Measurements from ENCODE around the gene ARHGEF2.

ARHGEF2 gene

GRCh38 chr1:155918660-155919059 lies 59.7 kb downstream of the ARHGEF2 start:
- Histone ChIP-seq H3K4me3 (ENCODE audit: low read length) (no peak overlapping the region), H3K27me3 (ENCODE audit: control insufficient read depth, insufficient read depth, low read length) (no peaks in the 10 kb centered on the region), H3K9ac (ENCODE audit: low read depth, low read length) (no peak overlapping the region), H3K4me2 (ENCODE audit: low read length) (no peak overlapping the region), H3K36me3 (ENCODE audit: insufficient read depth, low read length) (peaks cover 87% of the 10 kb centered on the region), H3K4me1 (ENCODE audit: control insufficient read depth, insufficient read depth, low read length) (no peaks in the 10 kb centered on the region), H3K9me3 (replicated peaks; ENCODE audit: low read length) (no peaks in the 10 kb centered on the region)

GRCh38 chr1:155913969-155914757 lies 64.2 kb downstream of the ARHGEF2 start:
- peaks cover 16% of the 10 kb centered on the region for H3K4me1 ChIP-seq (ENCODE audit: control insufficient read depth, insufficient read depth, low read length)
- H3K9me3 ChIP-seq (replicated peaks; ENCODE audit: low read length) = no peaks in the 10 kb centered on the region
- H3K36me3 ChIP-seq (ENCODE audit: insufficient read depth, low read length) = peaks cover 75% of the 10 kb centered on the region
- H3K27me3 ChIP-seq (ENCODE audit: control insufficient read depth, insufficient read depth, low read length) = no peaks in the 10 kb centered on the region
- no peak overlapping the region for H3K4me3 ChIP-seq (ENCODE audit: low read length)
- H3K4me2 ChIP-seq (ENCODE audit: low read length) = no peak overlapping the region
- peak overlapping the region; percentile 20 for H3K9ac ChIP-seq (ENCODE audit: low read depth, low read length)

- Histone ChIP-seq H3K9me3 (replicated peaks; ENCODE audit: low read length) (no peaks in the 10 kb centered on the region), H3K4me2 (ENCODE audit: low read length) (peak overlapping the region; percentile 90), H3K9ac (ENCODE audit: low read depth, low read length) (peak overlapping the region; percentile 89), H3K27me3 (ENCODE audit: control insufficient read depth, insufficient read depth, low read length) (no peaks in the 10 kb centered on the region), H3K36me3 (ENCODE audit: insufficient read depth, low read length) (peaks cover 67% of the 10 kb centered on the region), H3K4me1 (ENCODE audit: control insufficient read depth, insufficient read depth, low read length) (peaks cover 16% of the 10 kb centered on the region), H3K4me3 (ENCODE audit: low read length) (no peak overlapping the region)
These were observed 66.3 kb downstream of the ARHGEF2 start for GRCh38 chr1:155912056-155912536.

GRCh38 chr1:155911156-155912055 lies 66.9 kb downstream of the ARHGEF2 start, which contains the start of gene RIT1:
RIT1 (minus strand) TSS chr1:155911349; CDS start chr1:155910761, 588 bp downstream.
- peak within 1 kb of the TSS; percentile 90 for H3K4me2 ChIP-seq (ENCODE audit: low read length)
- H3K4me3 ChIP-seq (ENCODE audit: low read length) = peak within 1 kb of the TSS; percentile 83
- H3K4me1 ChIP-seq (ENCODE audit: control insufficient read depth, insufficient read depth, low read length) = peaks cover 16% of the 10 kb centered on the region
- H3K9ac ChIP-seq (ENCODE audit: low read depth, low read length) = peak within 1 kb of the TSS; percentile 89
- H3K9me3 ChIP-seq (replicated peaks; ENCODE audit: low read length) = no peaks in the 10 kb centered on the region
- peaks cover 66% of the 10 kb centered on the region for H3K36me3 ChIP-seq (ENCODE audit: insufficient read depth, low read length)
- no peaks in the 10 kb centered on the region for H3K27me3 ChIP-seq (ENCODE audit: control insufficient read depth, insufficient read depth, low read length)

GRCh38 chr1:155910621-155911121 lies 67.7 kb downstream of the ARHGEF2 start:
- Histone ChIP-seq H3K4me2 (ENCODE audit: low read length) (peak overlapping the region; percentile 90), H3K27me3 (ENCODE audit: control insufficient read depth, insufficient read depth, low read length) (no peaks in the 10 kb centered on the region), H3K9me3 (replicated peaks; ENCODE audit: low read length) (no peaks in the 10 kb centered on the region), H3K9ac (ENCODE audit: low read depth, low read length) (peak overlapping the region; percentile 89), H3K4me3 (ENCODE audit: low read length) (peak overlapping the region; percentile 83), H3K36me3 (ENCODE audit: insufficient read depth, low read length) (peaks cover 65% of the 10 kb centered on the region), H3K4me1 (ENCODE audit: control insufficient read depth, insufficient read depth, low read length) (peaks cover 16% of the 10 kb centered on the region)

- peaks cover 65% of the 10 kb centered on the region for H3K36me3 ChIP-seq (ENCODE audit: insufficient read depth, low read length)
- H3K9ac ChIP-seq (ENCODE audit: low read depth, low read length) = peak overlapping the region; percentile 89
- H3K9me3 ChIP-seq (replicated peaks; ENCODE audit: low read length) = no peaks in the 10 kb centered on the region
These were observed 68.5 kb downstream of the ARHGEF2 start for GRCh38 chr1:155909894-155910293.

GRCh38 chr1:155904261-155904660 lies 74.1 kb downstream of the ARHGEF2 start:
- Histone ChIP-seq H3K4me2 (ENCODE audit: low read length) (no peak overlapping the region), H3K4me1 (ENCODE audit: control insufficient read depth, insufficient read depth, low read length) (no peaks in the 10 kb centered on the region), H3K4me3 (ENCODE audit: low read length) (no peak overlapping the region), H3K27me3 (ENCODE audit: control insufficient read depth, insufficient read depth, low read length) (no peaks in the 10 kb centered on the region), H3K36me3 (ENCODE audit: insufficient read depth, low read length) (peaks cover 67% of the 10 kb centered on the region), H3K9me3 (replicated peaks; ENCODE audit: low read length) (no peaks in the 10 kb centered on the region), H3K9ac (ENCODE audit: low read depth, low read length) (no peak overlapping the region)

More at GRCh38 chr1:155909894-155910293, 68.5 kb downstream of the ARHGEF2 start:
- Histone ChIP-seq H3K4me1 (ENCODE audit: control insufficient read depth, insufficient read depth, low read length) (peaks cover 16% of the 10 kb centered on the region), H3K4me2 (ENCODE audit: low read length) (peak overlapping the region; percentile 90), H3K4me3 (ENCODE audit: low read length) (peak overlapping the region; percentile 83), H3K27me3 (ENCODE audit: control insufficient read depth, insufficient read depth, low read length) (no peaks in the 10 kb centered on the region)

- H3K9ac ChIP-seq (ENCODE audit: low read depth, low read length) = no peak overlapping the region
- no peak overlapping the region for H3K4me3 ChIP-seq (ENCODE audit: low read length)
- H3K4me2 ChIP-seq (ENCODE audit: low read length) = no peak overlapping the region
- no peaks in the 10 kb centered on the region for H3K9me3 ChIP-seq (replicated peaks; ENCODE audit: low read length)
- peaks cover 69% of the 10 kb centered on the region for H3K36me3 ChIP-seq (ENCODE audit: insufficient read depth, low read length)
- no peaks in the 10 kb centered on the region for H3K27me3 ChIP-seq (ENCODE audit: control insufficient read depth, insufficient read depth, low read length)
- no peaks in the 10 kb centered on the region for H3K4me1 ChIP-seq (ENCODE audit: control insufficient read depth, insufficient read depth, low read length)
These were observed 78.2 kb downstream of the ARHGEF2 start for GRCh38 chr1:155900161-155900560.

GRCh38 chr1:155899683-155900082 lies 78.7 kb downstream of the ARHGEF2 start:
- no peaks in the 10 kb centered on the region for H3K4me1 ChIP-seq (ENCODE audit: control insufficient read depth, insufficient read depth, low read length)
- no peak overlapping the region for H3K4me3 ChIP-seq (ENCODE audit: low read length)
- H3K36me3 ChIP-seq (ENCODE audit: insufficient read depth, low read length) = peaks cover 64% of the 10 kb centered on the region
- H3K9me3 ChIP-seq (replicated peaks; ENCODE audit: low read length) = no peaks in the 10 kb centered on the region
- H3K27me3 ChIP-seq (ENCODE audit: control insufficient read depth, insufficient read depth, low read length) = no peaks in the 10 kb centered on the region
- no peak overlapping the region for H3K4me2 ChIP-seq (ENCODE audit: low read length)
- no peak overlapping the region for H3K9ac ChIP-seq (ENCODE audit: low read depth, low read length)

- Histone ChIP-seq H3K4me2 (ENCODE audit: low read length) (no peak overlapping the region), H3K9me3 (replicated peaks; ENCODE audit: low read length) (no peaks in the 10 kb centered on the region), H3K4me3 (ENCODE audit: low read length) (no peak overlapping the region), H3K27me3 (ENCODE audit: control insufficient read depth, insufficient read depth, low read length) (no peaks in the 10 kb centered on the region), H3K9ac (ENCODE audit: low read depth, low read length) (no peak overlapping the region), H3K36me3 (ENCODE audit: insufficient read depth, low read length) (peaks cover 56% of the 10 kb centered on the region), H3K4me1 (ENCODE audit: control insufficient read depth, insufficient read depth, low read length) (peaks cover 4% of the 10 kb centered on the region)
These were observed 79.5 kb downstream of the ARHGEF2 start for GRCh38 chr1:155898888-155899287.

- Histone ChIP-seq H3K4me2 (ENCODE audit: low read length) (no peak overlapping the region), H3K9ac (ENCODE audit: low read depth, low read length) (no peak overlapping the region), H3K4me3 (ENCODE audit: low read length) (no peak overlapping the region), H3K27me3 (ENCODE audit: control insufficient read depth, insufficient read depth, low read length) (no peaks in the 10 kb centered on the region), H3K36me3 (ENCODE audit: insufficient read depth, low read length) (peaks cover 51% of the 10 kb centered on the region), H3K4me1 (ENCODE audit: control insufficient read depth, insufficient read depth, low read length) (peaks cover 15% of the 10 kb centered on the region), H3K9me3 (replicated peaks; ENCODE audit: low read length) (no peaks in the 10 kb centered on the region)
These were observed 80.6 kb downstream of the ARHGEF2 start for GRCh38 chr1:155897746-155898145.

All from skeletal muscle satellite cell (primary cell).